K562 (cell line): ENCODE results near the gene TMEM120B. TPM values are rescaled to one million over a fixed set of nuclear protein-coding genes. Genes with fewer than 3 reads are reported as not detected.
A peak's percentile ranks its signal among the peaks of the same experiment; 100 is the strongest.

Experiments
- ARID4B ChIP-seq: sonication (generic); formaldehyde crosslinking; IDR thresholded peaks from 2 replicates; pipeline ENCODE4 v1.8.0; 2022; ENCODE audit warnings: mild to moderate bottlenecking, missing genetic modification reagents
- ATF6 ChIP-seq: sonication (generic); formaldehyde crosslinking; IDR thresholded peaks from 2 replicates; pipeline ENCODE4 v1.4.0; 2020; ENCODE audit warnings: mild to moderate bottlenecking, missing genetic modification reagents
- BMI1 ChIP-seq: fragments of 150-350 bp; IDR thresholded peaks from 2 replicates; pipeline ENCODE4 v1.6.1; 2014; ENCODE audit warnings: low read length
- FOXK2 ChIP-seq, 2 experiments: fragments of 450-650 bp; IDR thresholded peaks in 1 of 2; conservative IDR thresholded peaks in 1 of 2; 2 replicates each; pipeline ENCODE4 v1.6.1; 2016; ENCODE audit warnings: low read depth in 2 of 2, mild to moderate bottlenecking in 1 of 2
- HDAC1 ChIP-seq, 2 experiments: fragments of 450-650 bp; IDR thresholded peaks; 2 replicates each; pipeline ENCODE4 v1.6.1; 2016 to 2017; ENCODE audit warnings: inconsistent platforms in 1 of 2, mild to moderate bottlenecking in 1 of 2, moderate library complexity in 1 of 2
- SMC3 ChIP-seq: conservative IDR thresholded peaks from 2 replicates; pipeline ENCODE4 v1.6.1; 2011; ENCODE audit warnings: low read depth, low read length, improper control_type of control experiment; ENCODE audit not compliant: insufficient read depth
- TAF1 ChIP-seq: IDR thresholded peaks from 2 replicates; pipeline ENCODE4 v1.6.1; 2011; ENCODE audit warnings: mild to moderate bottlenecking, low read length, moderate library complexity; ENCODE audit not compliant: insufficient read depth, control insufficient read depth, severe bottlenecking; ENCODE audit errors: extremely low read depth
- VEZF1 ChIP-seq: fragments of 200-800 bp; sonication (Bioruptor generic); IDR thresholded peaks from 2 replicates; pipeline ENCODE4 v1.6.1; 2017; ENCODE audit warnings: missing genetic modification characterization, missing compliant biosample characterization
- ZFPM2 ChIP-seq: fragments of 250-450 bp; sonication (Bioruptor Pico); IDR thresholded peaks from 2 replicates; pipeline ENCODE4 v1.5.1; 2022; ENCODE audit warnings: mild to moderate bottlenecking
- ZNF263 ChIP-seq: sonication (generic); formaldehyde crosslinking; IDR thresholded peaks from 2 replicates; pipeline ENCODE4 v1.8.0; 2022; ENCODE audit warnings: mild to moderate bottlenecking, missing genetic modification reagents, borderline replicate concordance
- ZNF740 ChIP-seq, 3 experiments: fragments of 200-800 bp in 1 of 3; sonication (Bioruptor generic) in 1 of 3; sonication (generic) in 1 of 3; formaldehyde crosslinking in 1 of 3; IDR thresholded peaks; 2 replicates each; pipeline versions ENCODE4 v1.6.1 to v1.8.0; 2016 to 2022; ENCODE audit warnings: mild to moderate bottlenecking in 2 of 3, missing compliant biosample characterization in 2 of 3, missing genetic modification characterization in 2 of 3, missing genetic modification reagents in 1 of 3
- ZZZ3 ChIP-seq: fragments of 450-650 bp; IDR thresholded peaks from 2 replicates; pipeline ENCODE4 v1.6.1; 2016; ENCODE audit warnings: antibody characterized with exemption, mild to moderate bottlenecking, moderate library complexity
- polyA plus RNA-seq, 8 experiments: library from polyadenylated mRNA; depleted of rRNA in 4 of 8; stranded (reverse) in 5 of 8; unstranded in 3 of 8; fragments of >200 nt; fragmentation: Nextera tagmentation in 2 of 8; fragmentation: Illumina TruSeq in 1 of 8; extraction: Ambion mirVana in 2 of 8; extraction: Trizol in 1 of 8; gene quantifications; 2 replicates each; pipeline versions ENCODE4 v1.2.1 to v1.2.3, GENCODE V29; 2011 to 2014; ENCODE audit warnings: inconsistent platforms in 1 of 8, missing spikeins in 1 of 8
- total RNA-seq, 7 experiments: library from RNA; depleted of rRNA in 6 of 7; stranded (reverse); fragments of >200 nt in 6 of 7; fragmentation: Illumina TruSeq in 2 of 7; extraction: Trizol in 2 of 7; gene quantifications; 2 replicates each; pipeline versions ENCODE4 v1.2.1 to v1.2.3, GENCODE V29; 2011 to 2021; ENCODE audit warnings: low replicate concordance in 1 of 7
- TF ChIP-seq, protein P1 (sequence below): fragments of 450-650 bp; formaldehyde crosslinking; IDR thresholded peaks from 2 replicates; pipeline ENCODE4 v1.4.0; 2022; ENCODE audit warnings: mild to moderate bottlenecking, moderate library complexity
- TF ChIP-seq, protein P2 (sequence below): fragments of 450-650 bp; IDR thresholded peaks from 2 replicates; pipeline ENCODE4 v1.6.1; 2014; ENCODE audit warnings: low read depth, mild to moderate bottlenecking, moderate library complexity, borderline replicate concordance

TMEM120B gene
- total and polyA plus RNA-seq, 9 of the 15 experiments (the other 6 are each of a cell fraction or from before 2014, with no cell fraction given): 1.7 to 18.6 (median 7.4) TPM

DNA sequence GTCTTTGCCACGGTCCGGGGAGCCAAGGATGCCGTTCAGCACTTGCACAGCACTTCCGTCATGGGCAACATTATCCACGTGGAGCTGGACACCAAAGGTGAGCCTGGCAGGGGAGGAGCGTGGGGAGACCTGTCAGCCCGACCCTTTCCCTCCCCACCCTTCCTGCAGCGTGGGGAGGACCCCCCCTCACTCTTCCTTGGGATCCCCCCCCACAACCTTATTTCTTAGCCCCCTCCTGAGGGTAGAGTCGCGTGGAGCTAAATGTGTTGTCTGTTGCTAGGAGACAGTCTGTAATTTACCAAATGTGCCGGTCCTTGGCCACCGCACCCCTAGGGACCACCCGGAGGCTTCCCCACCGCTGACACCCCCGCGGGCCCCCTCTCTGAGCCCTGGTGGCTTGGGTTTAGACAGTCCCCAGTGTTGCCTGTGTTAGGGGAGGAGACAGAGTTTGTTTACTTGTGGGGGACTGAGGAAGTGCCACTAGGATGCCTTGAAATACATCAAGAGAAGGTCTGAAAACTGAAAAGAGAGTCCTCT, 93.5 kb downstream of the TMEM120B start (continued):
- TF ChIP-seq ATF6 (CRISPR knock-in tag) (0 out of 2 replicates have a peak, but pooled peaks have one; percentile 26), ZNF263 (CRISPR knock-in tag) (no peak; the same call in 1 of the 2 replicates), ZNF740 (CRISPR knock-in tag; IDR thresholded peaks at IDR 0.05) (0 out of 2 replicates have a peak, but pooled peaks have one; percentile 49), ZNF740 (tag; IDR thresholded peaks at IDR 0.05) (no peak), VEZF1 (CRISPR knock-in tag) (peak; percentile 12; the same call in 1 of the 2 replicates), FOXK2 (conservative IDR thresholded peaks at IDR 0.05 in 1 of 2, IDR thresholded peaks at IDR 0.05 in 1 of 2; ENCODE audit: low read depth in 2 of 2) (peak in 1 of 2 experiments; percentile 53; a peak in 2 of 4 replicates), ZZZ3 (no peak), HDAC1 (IDR thresholded peaks at IDR 0.05) (peak in 1 of 2 experiments; percentile 95; a peak in 2 of 4 replicates), ZFPM2 (CRISPR knock-in tag) (no peak), TAF1 (no peak), ARID4B (peak; percentile 89), BMI1 (no peak), SMC3 (0 out of 2 replicates have a peak, but pooled peaks have one; percentile 2)
- TF ChIP-seq, protein P1, sequence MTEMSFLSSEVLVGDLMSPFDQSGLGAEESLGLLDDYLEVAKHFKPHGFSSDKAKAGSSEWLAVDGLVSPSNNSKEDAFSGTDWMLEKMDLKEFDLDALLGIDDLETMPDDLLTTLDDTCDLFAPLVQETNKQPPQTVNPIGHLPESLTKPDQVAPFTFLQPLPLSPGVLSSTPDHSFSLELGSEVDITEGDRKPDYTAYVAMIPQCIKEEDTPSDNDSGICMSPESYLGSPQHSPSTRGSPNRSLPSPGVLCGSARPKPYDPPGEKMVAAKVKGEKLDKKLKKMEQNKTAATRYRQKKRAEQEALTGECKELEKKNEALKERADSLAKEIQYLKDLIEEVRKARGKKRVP: no peak
- TF ChIP-seq, protein P2, sequence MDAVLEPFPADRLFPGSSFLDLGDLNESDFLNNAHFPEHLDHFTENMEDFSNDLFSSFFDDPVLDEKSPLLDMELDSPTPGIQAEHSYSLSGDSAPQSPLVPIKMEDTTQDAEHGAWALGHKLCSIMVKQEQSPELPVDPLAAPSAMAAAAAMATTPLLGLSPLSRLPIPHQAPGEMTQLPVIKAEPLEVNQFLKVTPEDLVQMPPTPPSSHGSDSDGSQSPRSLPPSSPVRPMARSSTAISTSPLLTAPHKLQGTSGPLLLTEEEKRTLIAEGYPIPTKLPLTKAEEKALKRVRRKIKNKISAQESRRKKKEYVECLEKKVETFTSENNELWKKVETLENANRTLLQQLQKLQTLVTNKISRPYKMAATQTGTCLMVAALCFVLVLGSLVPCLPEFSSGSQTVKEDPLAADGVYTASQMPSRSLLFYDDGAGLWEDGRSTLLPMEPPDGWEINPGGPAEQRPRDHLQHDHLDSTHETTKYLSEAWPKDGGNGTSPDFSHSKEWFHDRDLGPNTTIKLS: no peak
